HFF-Myc (cell line): ENCODE measurements around the gene IL21.
"Not testable (repeated sequence)": the region's sequence is repeated elsewhere in the genome, so short reads cannot be mapped to it uniquely, and the experiment has no call there.

Experiments used
- DNase-seq: peaks from one replicate; pipeline ENCODE4 v3.0.0-alpha.2; 2011; ENCODE audit warnings: low read depth; ENCODE audit errors: extremely low read depth
- H3K4me3 ChIP-seq: replicated peaks from 2 replicates; pipeline ENCODE4 v1.5.1; 2011; ENCODE audit warnings: low read depth, mild to moderate bottlenecking, control low read depth, low read length
- TF ChIP-seq, protein P1 (sequence below): IDR thresholded peaks from 2 replicates; pipeline ENCODE4 v1.5.1; 2012; ENCODE audit warnings: mild to moderate bottlenecking, low read depth, low read length, control low read depth; ENCODE audit errors: missing control alignments

The IL21 gene

DNA sequence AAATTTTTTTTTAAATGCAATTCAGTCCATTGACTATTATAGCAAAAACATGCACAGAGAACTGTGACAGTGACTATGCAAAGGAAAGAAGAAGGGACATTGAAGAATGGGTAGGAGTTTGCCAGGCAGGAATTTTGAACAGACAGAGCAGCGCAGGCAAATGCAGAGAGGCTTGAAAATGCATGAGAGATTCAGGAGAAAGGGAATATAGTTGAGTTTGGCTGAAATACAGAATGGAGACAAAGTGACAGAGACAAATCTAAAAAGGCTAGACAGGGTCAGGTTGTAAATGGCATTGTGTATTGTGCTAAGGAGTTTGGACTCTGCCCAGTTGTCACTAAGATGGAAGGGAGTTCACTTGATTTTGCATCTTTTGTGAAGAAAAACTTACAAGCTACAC, 42.4 kb upstream of the IL21 start:
- TF ChIP-seq, protein P1, sequence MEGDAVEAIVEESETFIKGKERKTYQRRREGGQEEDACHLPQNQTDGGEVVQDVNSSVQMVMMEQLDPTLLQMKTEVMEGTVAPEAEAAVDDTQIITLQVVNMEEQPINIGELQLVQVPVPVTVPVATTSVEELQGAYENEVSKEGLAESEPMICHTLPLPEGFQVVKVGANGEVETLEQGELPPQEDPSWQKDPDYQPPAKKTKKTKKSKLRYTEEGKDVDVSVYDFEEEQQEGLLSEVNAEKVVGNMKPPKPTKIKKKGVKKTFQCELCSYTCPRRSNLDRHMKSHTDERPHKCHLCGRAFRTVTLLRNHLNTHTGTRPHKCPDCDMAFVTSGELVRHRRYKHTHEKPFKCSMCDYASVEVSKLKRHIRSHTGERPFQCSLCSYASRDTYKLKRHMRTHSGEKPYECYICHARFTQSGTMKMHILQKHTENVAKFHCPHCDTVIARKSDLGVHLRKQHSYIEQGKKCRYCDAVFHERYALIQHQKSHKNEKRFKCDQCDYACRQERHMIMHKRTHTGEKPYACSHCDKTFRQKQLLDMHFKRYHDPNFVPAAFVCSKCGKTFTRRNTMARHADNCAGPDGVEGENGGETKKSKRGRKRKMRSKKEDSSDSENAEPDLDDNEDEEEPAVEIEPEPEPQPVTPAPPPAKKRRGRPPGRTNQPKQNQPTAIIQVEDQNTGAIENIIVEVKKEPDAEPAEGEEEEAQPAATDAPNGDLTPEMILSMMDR, result no peak

DNA sequence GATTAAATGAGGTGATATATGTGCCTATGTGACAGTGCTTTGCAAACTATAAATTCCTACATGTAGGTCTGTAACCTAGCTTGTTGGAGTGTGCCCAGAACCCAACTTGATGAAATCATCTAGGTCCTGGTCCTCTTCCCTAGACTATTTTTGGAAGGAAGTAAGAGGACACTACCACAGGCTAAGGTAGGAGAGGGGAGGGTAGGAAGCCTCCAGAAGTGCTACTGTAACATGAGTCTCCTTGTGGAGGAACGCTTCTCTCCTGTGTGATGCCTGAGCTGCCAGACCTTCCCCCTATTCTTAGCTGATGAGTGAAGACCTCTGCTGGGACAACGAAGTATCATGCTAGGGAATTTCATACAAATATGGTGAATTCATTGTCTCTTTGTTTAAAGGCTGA, 41.8 kb upstream of the IL21 start:
- no peak for DNase-seq

More for the DNA sequence above, 42.4 kb upstream of the IL21 start:
- no peak for DNase-seq
- no peak overlapping the region for H3K4me3 ChIP-seq

DNA sequence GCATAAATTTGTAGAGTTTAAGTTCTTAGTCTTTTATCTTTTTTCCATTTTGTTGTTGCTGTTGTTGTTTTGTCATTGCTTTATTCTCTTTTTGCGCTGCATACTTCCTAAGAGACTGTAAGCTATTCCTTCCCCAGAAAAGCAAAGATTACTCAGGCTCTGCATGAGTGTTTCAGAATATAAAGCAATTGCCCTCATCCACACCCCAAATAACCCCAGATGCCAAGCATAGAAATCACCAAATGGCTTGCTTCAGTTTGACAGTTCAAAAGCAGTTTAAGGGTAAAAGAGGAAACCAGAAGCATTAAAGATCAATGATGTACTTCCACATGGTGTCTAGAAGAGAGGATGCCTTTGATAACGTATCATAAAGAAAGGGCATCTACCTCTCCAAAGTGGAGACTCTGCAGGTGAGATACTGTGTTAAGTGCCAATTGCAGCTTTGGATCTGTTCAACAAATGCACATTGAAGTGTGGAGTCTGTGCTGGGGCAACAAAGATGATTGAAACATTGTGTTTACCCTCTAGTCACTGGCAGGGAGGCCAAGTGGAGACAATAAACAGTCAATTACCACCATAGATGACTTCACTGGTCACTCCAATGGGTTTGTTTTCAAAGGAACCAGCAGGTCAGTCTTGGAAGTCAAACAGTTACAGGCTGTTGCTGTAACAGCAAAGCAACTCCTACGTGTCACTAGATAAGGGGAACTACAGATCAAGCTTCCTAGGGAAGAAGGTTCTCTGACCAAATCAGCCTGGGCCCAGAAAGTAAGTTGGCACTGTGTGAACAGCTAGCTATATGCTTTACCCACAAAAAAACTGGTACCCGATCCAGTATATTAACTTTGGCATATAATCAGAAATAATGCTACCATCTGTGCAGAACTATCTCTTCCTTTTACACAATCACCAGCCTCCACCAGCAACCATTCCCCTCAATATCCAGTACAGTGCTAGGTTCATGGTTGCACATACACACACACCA, 40.6 kb upstream of the IL21 start:
- H3K4me3 ChIP-seq, result no peak overlapping the region
- TF ChIP-seq, protein P1, result no peak
- DNase-seq, result no peak

More for the DNA sequence above, 41.8 kb upstream of the IL21 start:
- no peak overlapping the region for H3K4me3 ChIP-seq
- TF ChIP-seq, protein P1, result no peak

DNA sequence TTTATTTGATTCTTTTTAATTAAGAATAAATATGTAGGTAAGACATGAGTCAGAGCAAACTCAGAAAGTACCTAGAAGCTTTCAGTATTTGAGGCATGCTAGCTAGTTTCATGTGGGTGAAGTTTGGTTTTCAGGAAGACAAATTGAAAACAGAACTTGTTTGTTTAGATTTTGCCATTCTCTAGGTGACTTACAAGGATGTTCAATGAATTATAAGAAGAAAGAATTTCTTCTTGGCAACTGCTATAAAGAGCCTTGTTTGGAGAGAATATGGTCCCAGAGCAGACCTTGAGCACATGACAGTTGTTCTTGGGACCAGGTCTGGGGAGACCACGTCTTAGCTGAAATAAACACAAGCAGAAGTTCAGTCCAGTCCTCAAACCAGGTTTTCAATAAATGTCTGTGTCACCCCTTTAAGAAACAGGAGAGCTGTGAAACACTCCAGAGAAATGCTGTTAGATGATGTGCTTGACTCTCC, 38.0 kb upstream of the IL21 start:
- no peak overlapping the region for H3K4me3 ChIP-seq
- TF ChIP-seq, protein P1, result no peak
- no peak for DNase-seq

DNA sequence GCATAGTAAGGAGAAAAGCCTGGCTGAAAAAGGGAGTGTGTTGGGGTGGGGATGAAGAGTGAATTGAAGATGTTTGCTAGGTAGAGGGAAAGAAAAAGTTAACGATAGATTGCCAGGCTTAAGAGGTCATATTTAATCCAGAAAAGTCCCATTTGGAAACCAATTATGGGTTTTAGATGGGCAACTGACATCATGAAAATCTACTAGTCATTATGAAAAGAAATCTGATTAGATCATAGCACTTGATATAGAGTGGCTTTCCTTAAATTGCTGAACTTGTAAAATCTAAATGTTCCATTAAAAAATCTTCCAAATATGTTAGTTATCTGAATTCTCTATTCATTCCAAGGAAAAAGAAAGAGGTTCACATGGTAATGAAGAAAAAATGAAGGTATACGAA, 37.5 kb upstream of the IL21 start:
- H3K4me3 ChIP-seq, result no peak overlapping the region
- TF ChIP-seq, protein P1, result no peak
- DNase-seq, result no peak

DNA sequence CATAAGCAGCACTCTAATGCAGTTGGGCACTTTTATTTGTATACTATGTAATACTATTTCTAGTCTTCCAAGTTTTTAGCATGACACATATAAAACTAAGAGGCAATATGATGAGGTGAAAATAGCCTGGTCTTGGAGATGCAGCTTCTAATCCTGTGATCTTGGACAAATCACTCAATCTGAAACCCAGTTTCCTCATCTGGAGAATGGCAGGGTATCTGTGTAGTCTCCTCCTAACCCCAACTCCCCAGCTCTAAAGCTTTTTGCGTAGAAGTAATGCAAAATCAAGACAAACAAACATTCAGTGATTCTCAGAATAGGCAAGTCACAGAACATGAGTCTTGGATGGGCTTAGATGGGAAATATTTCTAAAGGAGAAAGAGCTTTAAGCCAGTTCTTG, 36.7 kb upstream of the IL21 start:
- DNase-seq, result no peak
- no peak overlapping the region for H3K4me3 ChIP-seq
- TF ChIP-seq, protein P1, result no peak

DNA sequence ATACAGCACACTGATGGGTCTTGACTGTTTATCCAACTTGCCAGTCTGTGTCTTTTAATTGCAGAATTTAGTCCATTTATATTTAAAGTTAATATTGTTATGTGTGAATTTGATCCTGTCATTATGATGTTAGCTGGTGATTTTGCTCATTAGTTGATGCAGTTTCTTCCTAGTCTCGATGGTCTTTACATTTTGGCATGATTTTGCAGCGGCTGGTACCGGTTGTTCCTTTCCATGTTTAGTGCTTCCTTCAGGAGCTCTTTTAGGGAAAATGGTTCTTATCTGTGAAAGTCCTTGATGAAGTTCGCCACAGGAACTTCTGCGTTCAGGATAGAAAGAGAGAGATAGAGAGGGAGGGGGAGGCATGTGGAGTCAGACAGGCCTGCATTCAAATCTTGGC, 35.7 kb upstream of the IL21 start:
- H3K4me3 ChIP-seq, DNase-seq: not testable (repeated sequence)
